GM12801 (cell line): ENCODE measurements around the gene SEC61A2.

ENCODE experiments used
- CTCF ChIP-seq: IDR thresholded peaks from one replicate; pipeline ENCODE4 v1.5.1; 2011; ENCODE audit warnings: control low read depth; ENCODE audit not compliant: insufficient read length; ENCODE audit errors: extremely low read depth

The SEC61A2 gene

GRCh38 chr10:12180221-12180974 lies 50.9 kb downstream of the SEC61A2 start:
- TF ChIP-seq CTCF: no peak

GRCh38 chr10:12181065-12181775 lies 51.7 kb downstream of the SEC61A2 start:
- TF ChIP-seq CTCF: no peak

- TF ChIP-seq CTCF: no peak
These were observed 54.7 kb downstream of the SEC61A2 start for GRCh38 chr10:12184165-12184564.

GRCh38 chr10:12186323-12186722 lies 56.8 kb downstream of the SEC61A2 start:
- TF ChIP-seq CTCF: no peak

GRCh38 chr10:12187321-12187905 lies 57.9 kb downstream of the SEC61A2 start:
- no peak for TF ChIP-seq CTCF

DNA sequence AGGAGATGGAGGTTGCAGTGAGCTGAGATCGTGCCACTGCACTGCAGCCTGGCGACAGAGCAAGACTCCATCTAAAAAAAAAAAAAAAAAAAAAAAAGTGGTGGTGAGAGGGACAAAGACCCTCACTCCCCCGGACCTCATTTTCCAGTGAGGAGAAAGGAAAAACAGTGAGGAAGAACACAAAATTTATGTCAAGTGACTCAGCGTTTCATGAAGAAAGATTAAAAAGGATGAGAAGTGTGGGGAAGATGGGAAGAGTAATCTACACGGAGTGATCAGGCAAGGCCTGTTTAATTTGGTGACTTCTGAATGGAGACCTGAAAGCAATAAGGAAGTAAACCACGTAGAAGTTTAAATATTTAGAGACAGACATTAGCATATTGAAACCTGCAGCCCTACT lies 59.2 kb downstream of the SEC61A2 start:
- TF ChIP-seq CTCF: no peak

- no peak for TF ChIP-seq CTCF
These were observed 59.9 kb downstream of the SEC61A2 start for GRCh38 chr10:12189426-12189825.
